ENCODE measurements around the gene LSR.

LSR gene

GRCh38 chr19:35302446-35302845 lies 53.6 kb downstream of the LSR start (continued):
- no peak for TF ChIP-seq ZNF629 (tag by site-specific recombination; IDR thresholded peaks at IDR 0.05)
- TF ChIP-seq, protein P1, sequence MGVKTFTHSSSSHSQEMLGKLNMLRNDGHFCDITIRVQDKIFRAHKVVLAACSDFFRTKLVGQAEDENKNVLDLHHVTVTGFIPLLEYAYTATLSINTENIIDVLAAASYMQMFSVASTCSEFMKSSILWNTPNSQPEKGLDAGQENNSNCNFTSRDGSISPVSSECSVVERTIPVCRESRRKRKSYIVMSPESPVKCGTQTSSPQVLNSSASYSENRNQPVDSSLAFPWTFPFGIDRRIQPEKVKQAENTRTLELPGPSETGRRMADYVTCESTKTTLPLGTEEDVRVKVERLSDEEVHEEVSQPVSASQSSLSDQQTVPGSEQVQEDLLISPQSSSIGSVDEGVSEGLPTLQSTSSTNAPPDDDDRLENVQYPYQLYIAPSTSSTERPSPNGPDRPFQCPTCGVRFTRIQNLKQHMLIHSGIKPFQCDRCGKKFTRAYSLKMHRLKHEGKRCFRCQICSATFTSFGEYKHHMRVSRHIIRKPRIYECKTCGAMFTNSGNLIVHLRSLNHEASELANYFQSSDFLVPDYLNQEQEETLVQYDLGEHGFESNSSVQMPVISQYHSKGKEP (tag by site-specific recombination; IDR thresholded peaks at IDR 0.05) = no peak
- TF ChIP-seq, protein P2, sequence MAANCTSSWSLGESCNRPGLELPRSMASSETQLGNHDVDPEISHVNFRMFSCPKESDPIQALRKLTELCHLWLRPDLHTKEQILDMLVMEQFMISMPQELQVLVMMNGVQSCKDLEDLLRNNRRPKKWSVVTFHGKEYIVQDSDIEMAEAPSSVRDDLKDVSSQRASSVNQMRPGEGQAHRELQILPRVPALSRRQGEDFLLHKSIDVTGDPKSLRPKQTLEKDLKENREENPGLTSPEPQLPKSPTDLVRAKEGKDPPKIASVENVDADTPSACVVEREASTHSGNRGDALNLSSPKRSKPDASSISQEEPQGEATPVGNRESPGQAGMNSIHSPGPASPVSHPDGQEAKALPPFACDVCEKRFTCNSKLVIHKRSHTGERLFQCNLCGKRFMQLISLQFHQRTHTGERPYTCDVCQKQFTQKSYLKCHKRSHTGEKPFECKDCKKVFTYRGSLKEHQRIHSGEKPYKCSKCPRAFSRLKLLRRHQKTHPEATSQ (tag by site-specific recombination; IDR thresholded peaks at IDR 0.05) = no peak
- TF ChIP-seq HIC1 (tag by site-specific recombination; IDR thresholded peaks at IDR 0.05) = no peak

DNA sequence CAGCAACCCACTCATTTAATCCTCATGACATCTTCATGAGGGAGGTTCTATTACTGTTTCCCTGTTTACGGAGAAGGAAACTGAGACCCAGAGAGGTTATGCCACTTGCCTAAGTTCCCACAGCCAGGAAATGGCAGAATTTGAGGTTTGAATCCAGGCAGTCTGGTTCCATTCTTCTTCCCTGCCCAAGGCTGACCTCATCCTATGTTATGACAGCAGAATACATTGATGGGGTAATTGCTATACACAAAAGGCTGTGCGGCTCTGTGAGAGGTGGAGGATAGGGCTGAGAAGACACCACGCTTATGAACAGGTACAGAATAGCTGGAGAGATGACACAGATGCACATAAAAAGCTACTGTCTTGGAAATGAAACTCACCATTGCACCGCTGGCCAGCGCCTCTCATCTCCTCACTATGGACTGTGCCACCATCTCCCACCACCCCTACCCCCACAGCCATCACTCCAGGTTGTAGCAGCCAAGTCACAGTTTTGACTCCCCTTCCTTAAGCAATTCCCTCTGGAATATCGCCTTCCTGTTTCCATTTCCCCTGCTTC lies 54.6 kb downstream of the LSR start:
- H3K9me3 ChIP-seq (ENCODE audit: control insufficient read depth, insufficient read depth, low read depth, low read length) = no peaks in the 10 kb centered on the region
- no peak overlapping the region for H3K27ac ChIP-seq (ENCODE audit: extremely low read depth, low read depth, low read length)
- TF ChIP-seq ZNF600 (tag by site-specific recombination; IDR thresholded peaks at IDR 0.05) (peak; percentile 22; the same call in 1 of the 2 replicates), ZNF335 (tag by site-specific recombination; conservative IDR thresholded peaks at IDR 0.05) (no peak), ZNF561 (tag by site-specific recombination; IDR thresholded peaks at IDR 0.05; ENCODE audit: borderline replicate concordance) (no peak), PRDM10 (tag by site-specific recombination; IDR thresholded peaks at IDR 0.05) (peak; percentile 63), ZNF146 (tag by site-specific recombination; IDR thresholded peaks at IDR 0.05) (no peak), ZFP69B (tag by site-specific recombination; IDR thresholded peaks at IDR 0.05) (no peak), ZBTB21 (tag by site-specific recombination; IDR thresholded peaks at IDR 0.05) (no peak), ZBTB17 (tag by site-specific recombination; IDR thresholded peaks at IDR 0.05) (peak; percentile 97), ZNF629 (tag by site-specific recombination; IDR thresholded peaks at IDR 0.05) (peak; percentile 39; the same call in 1 of the 2 replicates), ZNF658 (tag by site-specific recombination; IDR thresholded peaks at IDR 0.05) (no peak), ZXDB (tag by site-specific recombination; IDR thresholded peaks at IDR 0.05) (no peak)
- no peaks in the 10 kb centered on the region; a peak in 1 of 3 replicates for H3K36me3 ChIP-seq (ENCODE audit: control insufficient read depth in 2 of 2, insufficient read depth in 1 of 2, low read length in 2 of 2)
- POLR2A ChIA-PET = no interaction called here
- no peaks in the 10 kb centered on the region for H3K4me1 ChIP-seq (ENCODE audit: control insufficient read depth, insufficient read depth, low read length)
- CTCF ChIA-PET = interaction anchor here (0.7 to 1.7 kb wide), 3 partner anchors 192 to 227 kb away, joined by 3 to 4 read pairs (median 4); no protein-coding TSS in a partner anchor
- no peak overlapping the region for H3K4me3 ChIP-seq (ENCODE audit: low read depth, low read length)

- Histone ChIP-seq H3K36me3 (ENCODE audit: control insufficient read depth in 2 of 2, insufficient read depth in 1 of 2, low read length in 2 of 2) (no peaks in the 10 kb centered on the region), H3K4me1 (ENCODE audit: control insufficient read depth, insufficient read depth, low read length) (no peaks in the 10 kb centered on the region), H3K27ac (ENCODE audit: extremely low read depth, low read depth, low read length) (no peak overlapping the region), H3K9me3 (ENCODE audit: control insufficient read depth, insufficient read depth, low read depth, low read length) (no peaks in the 10 kb centered on the region), H3K4me3 (ENCODE audit: low read depth, low read length) (no peak overlapping the region)
- POLR2A ChIA-PET = no interaction called here
- CTCF ChIA-PET = interaction anchor here (1.1 kb wide), 1 partner anchor 191 kb away, joined by 4 read pairs; no protein-coding TSS in a partner anchor
- no peak for TF ChIP-seq ZFHX2 (tag by site-specific recombination; conservative IDR thresholded peaks at IDR 0.05)
- TF ChIP-seq ZNF223 (tag by site-specific recombination; IDR thresholded peaks at IDR 0.05) = no peak
- TF ChIP-seq MEIS1 (CRISPR knock-in tag; IDR thresholded peaks at IDR 0.05; ENCODE audit: borderline replicate concordance) = no peak
- TF ChIP-seq ZNF248 (tag by site-specific recombination; IDR thresholded peaks at IDR 0.05) = no peak
- TF ChIP-seq ZIC2 (tag by site-specific recombination; IDR thresholded peaks at IDR 0.05) = no peak
These were observed 55.2 kb downstream of the LSR start for GRCh38 chr19:35304036-35304435.
